BLaER1 (cell line): ENCODE results near the gene TCTN3.
"Not testable (repeated sequence)": the region's sequence is repeated elsewhere in the genome, so short reads cannot be mapped to it uniquely, and the experiment has no call there.

ENCODE experiments used
- H3K27ac ChIP-seq: shearing (Covaris generic); formaldehyde crosslinking; 2 replicates; pipeline ENCODE4 v1.8.1; 2022
- H3K27me3 ChIP-seq: shearing (Covaris generic); formaldehyde crosslinking; 2 replicates; pipeline ENCODE4 v1.8.1; 2022
- H3K36me3 ChIP-seq: shearing (Covaris generic); formaldehyde crosslinking; 2 replicates; pipeline ENCODE4 v1.8.1; 2022
- H3K4me1 ChIP-seq: shearing (Covaris generic); formaldehyde crosslinking; 2 replicates; pipeline ENCODE4 v1.8.1; 2022
- H3K4me2 ChIP-seq: shearing (Covaris generic); formaldehyde crosslinking; 2 replicates; pipeline ENCODE4 v1.8.1; 2022
- H3K4me3 ChIP-seq: shearing (Covaris generic); formaldehyde crosslinking; 2 replicates; pipeline ENCODE4 v1.8.1; 2022
- H3K9ac ChIP-seq: shearing (Covaris generic); formaldehyde crosslinking; 2 replicates; pipeline ENCODE4 v1.8.1; 2022
- H3K9me3 ChIP-seq: shearing (Covaris generic); formaldehyde crosslinking; 2 replicates; pipeline ENCODE4 v1.8.1; 2022
- H4K20me1 ChIP-seq: shearing (Covaris generic); formaldehyde crosslinking; 2 replicates; pipeline ENCODE4 v1.8.1; 2022
- Cebpa-rat ChIP-seq: shearing (Covaris generic); IDR thresholded peaks from 2 replicates; pipeline ENCODE4 v1.8.1; 2022

The TCTN3 gene

GRCh38 chr10:95728526-95728925, 34.8 kb upstream of the TCTN3 start:
- H3K27me3 ChIP-seq = no peaks in the 10 kb centered on the region
- peaks cover 33% of the 10 kb centered on the region for H3K9me3 ChIP-seq
- no peak overlapping the region for H3K4me3 ChIP-seq
- no peaks in the 10 kb centered on the region for H3K36me3 ChIP-seq
- H4K20me1 ChIP-seq = no peaks in the 10 kb centered on the region
- H3K9ac ChIP-seq = no peak overlapping the region
- H3K4me2 ChIP-seq = no peak overlapping the region
- no peaks in the 10 kb centered on the region for H3K4me1 ChIP-seq
- no peak for TF ChIP-seq Cebpa-rat
- H3K27ac ChIP-seq = no peak overlapping the region

DNA sequence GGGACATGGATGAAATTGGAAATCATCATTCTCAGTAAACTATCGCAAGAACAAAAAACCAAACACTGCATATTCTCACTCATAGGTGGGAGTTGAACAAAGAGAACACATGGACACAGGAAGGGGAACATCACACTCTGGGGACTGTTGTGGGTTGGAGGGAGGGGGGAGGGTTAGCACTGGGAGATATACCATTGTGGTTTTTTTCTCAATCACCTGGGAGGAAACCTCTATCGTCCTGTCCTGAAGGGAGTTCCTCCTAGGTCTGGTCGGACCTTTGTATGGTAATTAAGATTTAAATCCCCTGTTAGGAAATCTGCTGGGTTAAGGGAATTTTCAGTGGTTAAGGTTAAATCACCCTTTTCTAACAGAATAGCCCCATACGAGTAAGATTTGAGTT, 28.8 kb upstream of the TCTN3 start:
- not testable (repeated sequence) for H4K20me1 ChIP-seq, H3K27ac ChIP-seq, H3K9me3 ChIP-seq, H3K4me3 ChIP-seq, H3K9ac ChIP-seq, H3K27me3 ChIP-seq, H3K4me1 ChIP-seq, H3K4me2 ChIP-seq, H3K36me3 ChIP-seq

DNA sequence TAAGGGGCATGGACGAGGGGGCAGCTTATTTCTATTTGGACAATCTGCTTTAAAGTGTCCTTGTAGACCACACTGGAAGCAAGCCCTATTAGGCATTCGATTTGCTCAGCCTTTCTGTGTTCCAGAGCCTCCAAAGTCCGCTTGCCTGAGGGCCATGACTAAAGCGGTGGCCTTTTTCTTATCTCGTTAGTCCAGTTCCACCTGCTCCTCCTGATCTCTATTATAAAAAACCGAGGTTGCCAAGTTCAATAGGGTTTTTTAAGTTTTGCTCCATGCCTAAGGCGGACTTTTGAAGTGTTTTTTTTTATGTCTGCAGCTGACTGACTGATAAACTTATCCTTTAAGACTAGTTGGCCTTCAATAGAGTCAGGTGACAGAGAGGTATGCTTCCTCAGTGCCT, 27.0 kb upstream of the TCTN3 start:
- H3K9me3 ChIP-seq, H3K36me3 ChIP-seq, H3K4me1 ChIP-seq, H3K9ac ChIP-seq, H3K4me3 ChIP-seq, H3K27me3 ChIP-seq, H4K20me1 ChIP-seq, H3K27ac ChIP-seq, H3K4me2 ChIP-seq: not testable (repeated sequence)

DNA sequence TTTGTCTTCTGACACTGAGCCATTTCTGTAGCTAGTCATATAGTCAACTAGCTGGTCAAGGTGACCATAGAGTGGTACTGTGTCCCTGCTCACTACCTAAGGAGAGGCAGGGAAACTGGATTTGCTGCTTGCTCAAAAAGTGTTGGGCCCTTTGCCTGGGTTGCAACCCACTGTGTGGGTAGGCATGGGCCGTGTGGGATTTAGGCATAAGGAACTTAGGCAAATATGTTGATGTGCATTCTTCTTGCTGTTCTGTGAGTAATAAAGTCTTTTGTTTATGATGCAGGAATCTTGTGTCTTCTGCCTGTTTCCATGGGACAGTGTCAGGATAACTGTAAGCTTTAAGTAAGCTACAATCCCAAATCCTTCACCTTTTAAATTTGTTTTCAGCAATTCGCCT, 23.1 kb upstream of the TCTN3 start:
- no peak overlapping the region for H3K27ac ChIP-seq
- H3K9me3 ChIP-seq = no peaks in the 10 kb centered on the region
- no peaks in the 10 kb centered on the region for H3K27me3 ChIP-seq
- H3K4me1 ChIP-seq = no peaks in the 10 kb centered on the region
- no peaks in the 10 kb centered on the region for H4K20me1 ChIP-seq
- H3K4me3 ChIP-seq = no peak overlapping the region
- H3K36me3 ChIP-seq = no peaks in the 10 kb centered on the region
- H3K4me2 ChIP-seq = no peak overlapping the region
- no peak for TF ChIP-seq Cebpa-rat
- H3K9ac ChIP-seq = no peak overlapping the region

DNA sequence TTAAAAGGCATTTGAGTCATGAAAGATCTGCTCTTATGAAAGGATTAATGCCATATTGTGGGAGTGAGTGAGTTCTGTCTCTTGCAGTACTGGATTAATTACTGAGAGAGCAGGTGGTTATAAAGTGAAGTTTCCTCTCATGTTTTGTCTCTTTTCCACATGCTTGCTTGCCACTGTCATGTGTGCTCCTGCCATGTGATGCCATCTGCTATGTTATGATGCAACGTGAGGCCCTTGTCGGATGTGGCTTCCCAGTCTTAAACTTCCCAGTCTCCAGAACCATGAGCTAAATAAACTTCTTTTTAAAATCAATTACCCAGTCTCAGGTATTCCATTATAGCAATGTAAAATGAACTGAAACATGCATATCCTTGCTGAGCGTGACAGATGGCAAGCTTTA, 22.7 kb upstream of the TCTN3 start:
- Histone ChIP-seq H3K9ac (no peak overlapping the region), H3K4me3 (no peak overlapping the region), H3K27ac (no peak overlapping the region), H3K4me2 (no peak overlapping the region), H4K20me1 (no peaks in the 10 kb centered on the region), H3K36me3 (no peaks in the 10 kb centered on the region), H3K4me1 (no peaks in the 10 kb centered on the region), H3K9me3 (no peaks in the 10 kb centered on the region), H3K27me3 (no peaks in the 10 kb centered on the region)
- no peak for TF ChIP-seq Cebpa-rat

DNA sequence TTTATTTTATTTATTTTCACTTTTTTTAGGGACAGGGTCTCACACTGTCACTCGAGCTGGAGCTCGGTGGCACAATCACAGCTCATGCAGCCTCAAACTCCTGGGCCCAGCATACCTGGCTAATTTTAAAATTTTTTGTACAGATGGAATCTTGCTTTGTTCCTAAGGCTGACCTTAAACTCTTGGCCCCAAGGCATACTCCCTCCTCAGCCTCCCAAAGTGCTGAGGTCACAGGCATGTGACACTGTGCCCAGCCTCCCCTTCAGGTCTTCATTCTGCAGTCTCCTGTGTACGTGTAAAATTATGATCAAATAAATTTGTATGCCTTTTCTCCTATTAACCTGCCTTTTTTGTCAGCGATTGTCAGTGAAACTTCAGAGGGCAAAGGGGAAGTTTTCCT, 17.8 kb upstream of the TCTN3 start:
- TF ChIP-seq Cebpa-rat = no peak

DNA sequence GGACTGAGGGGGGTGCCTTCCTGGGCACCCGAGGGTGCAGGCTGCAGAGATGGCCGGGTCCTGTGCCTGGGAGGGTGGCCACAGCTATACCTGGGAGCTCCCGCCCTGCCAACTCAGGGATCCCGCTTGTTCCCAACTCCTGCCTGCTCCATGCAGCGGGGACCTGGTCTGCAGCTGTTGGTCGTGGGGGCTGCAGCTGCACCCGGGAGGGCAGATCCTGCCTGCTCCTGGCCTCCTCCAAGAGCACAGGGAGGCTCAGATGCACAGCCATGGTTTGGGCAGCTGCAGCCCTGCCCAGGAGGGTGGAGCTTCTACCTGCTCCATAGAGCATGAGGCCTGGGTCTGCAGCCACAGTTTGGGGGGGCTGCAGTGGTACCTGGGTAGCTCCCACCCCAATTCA, 13.3 kb upstream of the TCTN3 start:
- no peak overlapping the region for H3K4me3 ChIP-seq
- no peaks in the 10 kb centered on the region for H3K4me1 ChIP-seq
- TF ChIP-seq Cebpa-rat = no peak
- H3K9ac ChIP-seq = no peak overlapping the region
- no peaks in the 10 kb centered on the region for H4K20me1 ChIP-seq
- H3K27me3 ChIP-seq = no peaks in the 10 kb centered on the region
- no peak overlapping the region for H3K27ac ChIP-seq
- H3K4me2 ChIP-seq = no peak overlapping the region
- peaks cover 22% of the 10 kb centered on the region for H3K9me3 ChIP-seq
- H3K36me3 ChIP-seq = no peaks in the 10 kb centered on the region

More for the DNA sequence above, 17.8 kb upstream of the TCTN3 start:
- Histone ChIP-seq H3K9me3 (peaks cover 9% of the 10 kb centered on the region), H3K36me3 (no peaks in the 10 kb centered on the region), H3K4me1 (no peaks in the 10 kb centered on the region), H3K9ac (no peak overlapping the region), H3K27ac (no peak overlapping the region), H3K4me2 (no peak overlapping the region), H4K20me1 (no peaks in the 10 kb centered on the region), H3K4me3 (no peak overlapping the region), H3K27me3 (no peaks in the 10 kb centered on the region)

GRCh38 chr10:95706573-95706972, 12.8 kb upstream of the TCTN3 start:
- H3K36me3 ChIP-seq = no peaks in the 10 kb centered on the region
- H3K4me1 ChIP-seq = no peaks in the 10 kb centered on the region
- no peak overlapping the region for H3K9ac ChIP-seq
- no peaks in the 10 kb centered on the region for H3K27me3 ChIP-seq
- no peaks in the 10 kb centered on the region for H4K20me1 ChIP-seq
- H3K9me3 ChIP-seq = peaks cover 22% of the 10 kb centered on the region
- TF ChIP-seq Cebpa-rat = no peak
- no peak overlapping the region for H3K27ac ChIP-seq
- H3K4me2 ChIP-seq = no peak overlapping the region
- no peak overlapping the region for H3K4me3 ChIP-seq

- no peaks in the 10 kb centered on the region for H3K4me1 ChIP-seq
- H3K9ac ChIP-seq = no peak overlapping the region
- no peak overlapping the region for H3K27ac ChIP-seq
- H3K9me3 ChIP-seq = peaks cover 11% of the 10 kb centered on the region
- TF ChIP-seq Cebpa-rat = no peak
- no peaks in the 10 kb centered on the region for H3K27me3 ChIP-seq
- H3K4me2 ChIP-seq = no peak overlapping the region
- H3K4me3 ChIP-seq = no peak overlapping the region
- H4K20me1 ChIP-seq = no peaks in the 10 kb centered on the region; the same call in 1 of the 2 replicates
- H3K36me3 ChIP-seq = no peaks in the 10 kb centered on the region
Measured at GRCh38 chr10:95698415-95698814, 4.7 kb upstream of the TCTN3 start.

DNA sequence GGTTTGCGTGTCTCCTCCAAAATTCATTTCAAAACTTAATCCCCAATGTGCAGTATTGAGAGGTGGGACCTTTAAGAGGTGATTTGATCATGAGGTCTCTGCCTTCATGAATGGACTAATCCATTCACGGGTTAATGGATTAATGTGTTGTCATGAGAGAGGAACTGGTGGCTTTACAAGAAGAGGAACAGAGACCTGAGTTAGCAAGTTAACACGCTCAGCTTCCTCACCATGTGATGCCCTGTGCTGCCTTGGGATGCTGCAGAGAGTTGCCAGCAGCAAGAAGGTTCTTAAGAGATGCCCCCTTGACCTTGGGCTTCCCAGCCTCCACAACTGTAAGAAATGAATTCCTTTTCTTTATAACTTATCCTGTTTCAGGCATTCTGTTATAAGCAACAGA, 3.7 kb upstream of the TCTN3 start:
- H3K4me2 ChIP-seq = no peak overlapping the region
- H3K27ac ChIP-seq = no peak overlapping the region
- H3K4me3 ChIP-seq = no peak overlapping the region
- H3K27me3 ChIP-seq = no peaks in the 10 kb centered on the region
- no peak for TF ChIP-seq Cebpa-rat
- H3K9me3 ChIP-seq = peaks cover 11% of the 10 kb centered on the region
- no peak overlapping the region for H3K9ac ChIP-seq
- H3K36me3 ChIP-seq = no peaks in the 10 kb centered on the region
- peaks cover 7% of the 10 kb centered on the region; the same call in 1 of the 2 replicates for H4K20me1 ChIP-seq
- H3K4me1 ChIP-seq = peaks cover 9% of the 10 kb centered on the region

GRCh38 chr10:95694665-95695064, 938 bp upstream of the TCTN3 start:
- H3K36me3 ChIP-seq = peaks cover 25% of the 10 kb centered on the region
- no peak overlapping the region for H3K4me3 ChIP-seq
- no peak overlapping the region for H3K9ac ChIP-seq
- no peak for TF ChIP-seq Cebpa-rat
- no peak overlapping the region for H3K27ac ChIP-seq
- H3K27me3 ChIP-seq = no peaks in the 10 kb centered on the region
- peak overlapping the region; percentile 29; the same call in 1 of the 2 replicates for H3K4me2 ChIP-seq
- peaks cover 12% of the 10 kb centered on the region; the same call in 1 of the 2 replicates for H4K20me1 ChIP-seq
- peaks cover 11% of the 10 kb centered on the region for H3K9me3 ChIP-seq
- peaks cover 21% of the 10 kb centered on the region for H3K4me1 ChIP-seq
